Cerebellar cortex (tissue), 1 donor: ENCODE results near the gene RBMS2.
"Not testable (repeated sequence)": the region's sequence is repeated elsewhere in the genome, so short reads cannot be mapped to it uniquely, and the experiment has no call there.

Experiments used
- DNase-seq: peaks from one replicate; pipeline ENCODE4 v3.0.0-alpha.2; 2015; ENCODE audit warnings: low spot score

The RBMS2 gene

DNA sequence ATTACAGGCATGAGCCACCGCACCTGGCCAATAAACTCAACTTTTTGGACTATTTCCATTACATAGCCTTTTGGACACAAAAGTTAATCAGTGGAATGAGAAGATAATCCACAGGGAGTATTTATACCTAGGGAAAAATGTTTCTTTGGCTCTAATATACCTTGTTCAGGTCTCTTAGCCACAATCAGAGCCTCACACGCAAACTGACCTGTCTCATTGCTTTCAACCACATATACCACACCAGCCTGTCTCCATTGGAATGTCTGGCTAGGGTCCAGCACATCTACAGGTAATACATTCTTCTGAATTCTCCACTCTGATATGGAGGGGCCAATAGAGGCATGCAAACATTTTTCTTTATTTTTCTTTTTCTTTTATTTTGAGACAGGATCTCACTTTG lies 3.8 kb upstream of the RBMS2 start:
- DNase-seq = no peak

DNA sequence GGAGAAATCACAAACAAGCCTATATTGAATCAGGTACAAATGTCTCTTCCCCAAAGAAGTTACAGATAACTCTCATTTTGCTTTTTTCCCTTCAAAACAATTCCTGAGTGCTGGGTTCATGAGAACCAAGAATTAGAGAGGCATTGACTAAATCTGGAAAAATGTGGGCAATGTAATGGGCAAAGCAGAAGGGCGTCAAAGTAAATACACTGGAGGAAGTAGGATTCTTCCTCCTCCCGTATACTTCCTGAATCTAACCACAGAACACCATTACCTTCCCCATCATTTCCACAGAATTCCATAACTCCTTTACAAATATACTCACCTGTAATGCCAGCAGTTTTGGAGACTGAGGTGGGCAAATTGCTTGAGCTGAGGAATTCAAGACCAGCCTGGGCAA lies 3.0 kb upstream of the RBMS2 start:
- no peak for DNase-seq

DNA sequence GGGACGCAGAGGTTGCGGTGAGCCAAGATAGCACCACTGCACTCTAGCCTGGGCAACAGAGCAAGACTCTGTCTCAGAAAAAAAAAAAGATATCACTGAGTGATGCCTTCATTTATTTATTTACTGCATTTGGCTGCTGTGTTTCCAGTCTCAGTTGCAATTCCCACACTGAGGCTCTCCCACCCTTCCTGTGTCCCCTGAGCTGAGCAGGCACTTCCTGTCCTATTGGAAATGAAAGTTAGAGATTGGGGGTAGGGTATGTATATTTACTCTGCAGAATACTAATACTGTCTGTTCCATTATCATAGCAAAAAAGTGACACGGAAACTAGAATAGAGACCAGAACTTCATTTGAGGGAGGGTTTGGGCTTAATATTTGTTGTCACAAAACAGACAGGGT lies 1.6 kb upstream of the RBMS2 start:
- no peak for DNase-seq

DNA sequence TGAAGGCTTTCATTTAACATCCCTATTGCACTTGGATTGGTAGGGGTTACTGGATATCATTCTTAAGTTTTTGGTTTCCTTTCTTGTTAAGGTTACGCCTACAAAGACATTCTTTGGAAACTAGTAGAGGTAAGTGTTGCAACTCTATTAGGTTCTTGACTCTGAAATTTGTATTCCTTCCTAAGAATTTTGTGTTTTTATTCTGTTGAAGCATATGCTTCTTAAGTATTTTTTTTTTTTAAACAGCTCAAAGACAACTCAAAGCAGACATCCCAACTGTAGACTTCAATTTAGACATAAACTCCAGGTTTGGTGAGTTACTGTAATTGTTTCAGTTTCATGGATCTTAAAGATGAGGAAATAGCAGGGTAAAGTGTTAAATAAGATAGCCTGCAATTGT lies 1.1 kb upstream of the RBMS2 start:
- no peak for DNase-seq

DNA sequence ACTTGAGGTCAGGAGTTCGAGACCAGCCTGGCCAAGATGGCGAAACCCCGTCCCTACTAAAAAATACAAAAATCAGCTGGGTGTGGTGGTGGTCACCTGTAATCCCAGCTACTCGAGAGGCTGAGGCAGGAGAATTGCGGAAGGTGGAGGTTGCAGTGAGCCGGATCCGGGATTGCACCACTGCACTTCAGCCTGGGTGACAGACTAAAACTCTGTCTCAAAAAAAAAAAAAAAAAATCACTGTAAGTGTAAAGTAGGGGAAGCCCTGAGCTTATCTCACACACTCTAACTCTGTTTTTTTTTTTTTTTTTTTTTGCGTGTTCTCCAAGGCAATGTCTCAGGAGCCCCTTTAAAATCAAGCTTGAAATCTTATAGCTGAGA lies 421 bp upstream of the RBMS2 start:
- no peak for DNase-seq

DNA sequence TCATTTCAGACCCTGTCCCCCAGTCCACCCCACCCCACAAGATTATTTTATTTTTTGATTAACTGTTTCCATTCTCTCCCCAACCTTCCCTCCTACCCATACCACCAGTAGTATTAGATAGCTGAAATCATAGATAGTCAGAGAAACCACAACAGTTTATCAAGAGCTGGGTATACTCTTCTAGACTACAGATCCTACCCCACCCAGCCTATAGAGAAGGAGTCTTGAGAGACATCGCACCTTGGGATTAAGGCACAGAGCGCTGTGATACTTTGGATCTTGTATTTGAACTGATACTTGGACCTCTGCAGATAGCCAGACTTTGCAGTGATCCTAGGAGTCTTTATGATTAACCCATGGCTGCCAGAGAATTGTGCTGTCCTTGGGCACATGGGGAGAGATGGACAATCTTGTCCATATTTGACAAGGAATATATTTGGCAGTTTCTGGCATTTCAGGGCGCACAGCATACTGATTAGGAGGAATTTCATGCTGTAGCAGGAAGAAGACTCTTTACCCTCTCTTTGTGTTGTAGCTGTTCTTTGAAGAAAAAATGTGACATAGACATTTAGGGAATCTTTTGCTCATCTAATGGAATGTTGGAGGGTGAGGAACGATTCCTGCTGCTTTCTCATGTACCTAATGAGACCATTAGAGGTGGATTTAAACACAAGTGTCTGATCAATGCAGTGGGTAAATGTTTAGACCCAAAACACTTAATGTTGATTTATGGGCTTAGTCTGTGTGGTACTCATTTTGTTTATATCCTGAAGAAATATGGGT lies 982 bp downstream of the RBMS2 start:
- DNase-seq = peak; percentile 54

DNA sequence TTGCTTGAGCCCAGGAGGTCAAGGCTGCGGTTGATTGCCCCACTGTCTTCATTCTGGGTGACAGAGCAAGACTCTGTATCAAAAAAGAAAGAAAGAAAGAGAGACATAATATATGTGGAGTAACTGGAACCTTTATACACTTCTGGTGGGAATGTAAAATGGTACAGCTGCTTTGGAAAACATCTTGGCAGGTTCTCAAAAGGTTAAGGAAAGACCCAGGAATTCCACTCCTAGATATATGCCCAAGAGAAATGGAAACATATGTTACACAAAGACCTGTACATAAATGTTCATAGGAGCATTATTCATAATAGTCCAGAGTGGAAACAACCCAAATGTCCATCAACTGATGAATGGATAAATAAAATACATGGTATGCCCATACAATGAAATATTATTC lies 7.2 kb downstream of the RBMS2 start:
- no peak for DNase-seq

DNA sequence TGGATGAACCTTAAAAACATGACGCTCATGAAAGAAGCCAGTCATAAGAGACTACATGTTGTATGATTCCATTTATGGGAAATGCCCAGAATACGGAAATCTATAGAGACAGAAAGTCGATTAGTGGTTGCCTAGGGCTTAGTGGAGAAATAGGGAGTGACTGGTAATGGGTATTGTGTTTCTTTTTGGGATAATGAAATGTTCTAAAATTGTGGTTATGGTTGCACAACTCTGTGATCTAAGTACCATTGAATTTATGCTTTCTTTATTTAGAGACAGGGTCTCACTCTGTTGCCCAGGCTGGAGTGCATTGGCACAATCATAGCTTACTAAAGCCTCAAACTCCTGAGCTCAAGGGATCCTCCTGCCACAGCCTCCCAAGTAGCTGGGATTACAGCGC lies 8.0 kb downstream of the RBMS2 start:
- no peak for DNase-seq

DNA sequence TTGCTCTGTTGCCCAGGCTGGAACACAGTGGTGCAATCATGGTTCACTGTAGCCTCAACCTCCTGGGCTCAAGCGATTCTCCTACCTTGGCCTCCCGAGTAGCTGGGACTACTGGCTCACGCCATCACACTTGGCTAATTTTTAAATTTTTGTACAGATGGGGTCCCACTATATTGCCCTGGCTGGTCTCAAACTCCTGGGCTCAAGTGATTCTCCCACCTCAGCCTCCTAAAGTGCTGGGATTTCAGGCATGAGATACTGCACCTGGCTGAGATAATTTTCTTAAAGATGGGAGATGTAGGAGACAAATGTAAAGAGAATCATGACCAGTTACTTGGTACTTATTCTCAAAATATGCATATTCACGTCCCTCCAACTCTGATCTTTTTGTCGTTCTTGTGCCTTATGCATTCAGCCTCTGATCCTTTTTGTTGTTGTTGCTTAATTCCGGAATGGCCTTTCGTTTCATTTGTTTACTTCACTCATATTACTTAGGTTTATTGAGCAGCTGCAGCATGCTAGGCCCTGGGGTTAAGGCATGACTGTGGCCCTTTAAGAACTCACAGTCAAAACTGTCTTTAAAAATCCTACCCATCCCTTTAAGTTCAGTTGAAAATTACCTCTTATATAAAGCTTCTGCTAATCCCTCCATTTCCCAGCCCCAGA lies 8.9 kb downstream of the RBMS2 start:
- no peak for DNase-seq

DNA sequence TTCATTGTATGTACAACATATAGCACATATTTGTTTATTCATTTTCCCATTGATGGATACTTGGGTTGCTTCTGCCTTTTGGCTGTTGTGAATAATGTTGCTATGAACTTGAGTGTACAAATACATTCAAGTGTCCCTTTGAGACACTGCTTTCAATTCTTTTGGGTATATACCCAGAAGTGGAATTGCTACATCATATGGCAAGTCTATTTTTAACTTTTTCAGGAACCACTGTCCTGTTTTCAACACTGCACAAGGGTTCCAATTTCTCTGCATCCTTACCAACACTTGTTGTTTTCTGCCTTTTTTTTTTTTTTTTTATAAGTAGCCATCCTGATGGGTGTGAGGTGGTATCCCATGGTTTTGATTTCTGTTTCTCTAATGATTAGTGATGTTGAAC lies 15.9 kb downstream of the RBMS2 start:
- no peak for DNase-seq

DNA sequence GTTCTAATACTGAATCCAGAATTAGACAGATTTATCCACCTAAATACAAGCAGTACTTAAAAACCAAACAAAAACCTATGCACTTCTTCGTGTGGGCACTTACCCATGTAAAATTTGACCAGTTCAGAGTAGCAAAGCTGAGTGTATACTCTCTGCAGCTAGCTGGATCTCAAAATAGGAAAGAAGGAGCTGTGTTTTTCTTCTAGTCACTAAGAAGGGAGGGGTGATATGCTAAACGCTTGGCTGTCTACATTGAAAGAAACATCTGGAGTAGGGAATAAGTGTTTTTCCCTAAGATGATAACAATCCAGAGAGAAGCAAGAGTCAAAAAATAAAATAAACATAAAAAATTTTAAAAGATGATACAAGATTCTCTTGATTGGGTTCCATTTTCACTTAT lies 20.0 kb downstream of the RBMS2 start:
- no peak for DNase-seq

DNA sequence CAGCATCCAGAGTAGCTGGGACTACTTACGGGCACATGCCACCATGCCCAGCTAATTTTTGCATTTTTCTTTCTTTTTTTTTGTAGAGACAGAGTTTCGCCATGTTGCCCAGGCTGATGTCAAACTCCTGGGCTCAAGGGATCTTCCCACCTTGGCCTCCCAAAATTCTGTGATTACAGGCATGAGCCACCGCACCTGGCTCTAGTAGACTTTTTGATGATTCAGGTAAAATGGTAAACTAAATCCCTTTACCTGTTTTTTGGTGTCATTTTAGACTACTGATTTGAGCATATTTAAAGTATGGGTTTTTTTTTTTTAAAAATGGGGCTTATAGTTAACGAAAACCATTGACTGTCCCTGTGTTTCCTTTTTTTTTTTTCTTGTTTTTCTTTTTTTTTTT lies 20.5 kb downstream of the RBMS2 start:
- DNase-seq = no peak

DNA sequence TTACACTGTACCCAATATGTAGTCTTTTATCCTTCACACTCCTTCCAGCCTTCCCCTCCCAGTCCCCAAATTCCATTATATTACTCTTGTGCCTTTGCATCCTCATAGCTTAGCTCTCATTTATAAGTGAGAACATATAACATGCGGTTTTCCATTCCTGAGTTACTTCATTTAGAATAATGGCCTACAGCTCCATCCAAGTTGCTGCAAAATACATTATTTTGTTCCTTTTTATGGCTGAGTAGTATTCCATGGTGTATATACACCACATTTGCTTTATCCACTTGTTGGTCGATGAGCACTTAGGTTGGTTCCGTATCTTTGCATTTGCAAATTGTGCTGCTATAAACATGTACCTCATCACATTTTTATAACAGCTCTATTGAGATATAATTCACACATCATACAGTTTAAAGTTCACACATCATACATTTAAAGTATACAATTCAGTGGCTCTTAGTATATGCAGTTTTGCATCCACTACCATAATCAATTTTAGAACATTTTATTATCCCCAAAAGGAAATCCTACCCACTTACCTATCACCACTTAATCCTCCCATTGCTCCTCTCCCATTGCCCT lies 23.5 kb downstream of the RBMS2 start:
- DNase-seq = no peak

DNA sequence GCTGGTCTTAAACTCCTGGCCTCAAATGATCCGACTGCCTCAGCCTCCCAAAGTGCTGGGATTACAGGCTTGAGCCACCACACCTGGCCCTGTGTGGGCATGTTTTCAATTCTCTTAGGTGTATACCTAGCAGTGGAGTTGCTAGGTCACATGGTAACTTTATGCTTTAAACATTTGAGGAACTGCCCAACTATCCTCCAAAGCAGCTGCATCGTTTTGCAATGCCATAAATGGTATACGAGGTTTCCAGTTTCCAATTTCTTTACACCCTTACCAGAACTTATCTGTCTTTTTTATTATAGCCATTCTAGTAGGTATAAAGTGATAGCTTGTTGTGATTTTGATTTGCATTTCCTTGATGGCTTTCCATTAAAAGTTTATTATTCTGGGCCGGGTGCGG lies 25.1 kb downstream of the RBMS2 start:
- no peak for DNase-seq

DNA sequence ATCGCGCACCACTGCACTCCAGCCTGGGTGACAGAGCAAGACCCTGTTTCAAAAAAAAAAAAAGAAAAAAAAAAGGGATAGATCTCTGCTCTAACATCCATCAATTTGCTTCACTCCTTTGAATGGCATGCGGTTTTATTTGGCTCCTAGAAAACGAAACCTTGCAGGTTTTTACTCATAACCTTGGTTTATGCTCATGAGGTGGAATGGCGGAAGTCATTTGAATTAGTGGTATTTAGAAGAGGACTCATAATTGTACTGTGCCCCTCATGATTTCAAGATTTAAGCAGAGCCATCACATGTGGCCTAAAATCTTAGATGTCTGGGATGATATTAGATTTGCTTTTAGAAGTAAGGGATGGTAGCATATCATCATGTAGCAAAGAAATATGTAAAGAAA lies 29.4 kb downstream of the RBMS2 start:
- DNase-seq = no peak

DNA sequence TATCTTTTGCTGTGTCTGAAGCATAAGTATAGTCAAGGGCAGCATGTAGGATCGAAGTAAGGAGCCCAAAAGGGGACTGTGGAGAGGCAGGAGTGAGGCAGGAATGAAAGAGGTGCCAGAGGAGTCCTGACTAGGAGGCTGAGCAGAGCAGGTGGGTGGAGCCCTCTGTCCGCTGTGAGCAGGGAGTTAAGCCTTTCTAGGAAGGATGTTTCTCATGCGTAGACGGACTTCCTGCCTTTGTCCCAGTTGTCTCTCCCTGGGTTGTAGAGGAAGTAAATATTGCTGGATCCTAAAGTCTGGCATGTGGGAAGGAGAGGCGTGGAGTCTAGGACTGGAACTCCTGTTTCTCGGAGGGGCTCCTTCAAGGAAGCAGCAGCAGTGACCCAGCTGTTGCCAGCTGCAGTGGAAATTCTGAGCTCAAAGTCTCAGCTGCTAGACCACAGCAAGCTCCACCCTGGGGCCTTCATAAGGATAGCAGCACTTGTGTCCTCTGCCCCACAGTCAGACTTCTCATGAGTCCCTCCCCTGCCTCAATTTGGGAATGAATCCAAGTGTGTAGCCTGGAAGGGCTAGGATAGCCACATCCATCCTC lies 44.0 kb downstream of the RBMS2 start:
- DNase-seq = no peak

DNA sequence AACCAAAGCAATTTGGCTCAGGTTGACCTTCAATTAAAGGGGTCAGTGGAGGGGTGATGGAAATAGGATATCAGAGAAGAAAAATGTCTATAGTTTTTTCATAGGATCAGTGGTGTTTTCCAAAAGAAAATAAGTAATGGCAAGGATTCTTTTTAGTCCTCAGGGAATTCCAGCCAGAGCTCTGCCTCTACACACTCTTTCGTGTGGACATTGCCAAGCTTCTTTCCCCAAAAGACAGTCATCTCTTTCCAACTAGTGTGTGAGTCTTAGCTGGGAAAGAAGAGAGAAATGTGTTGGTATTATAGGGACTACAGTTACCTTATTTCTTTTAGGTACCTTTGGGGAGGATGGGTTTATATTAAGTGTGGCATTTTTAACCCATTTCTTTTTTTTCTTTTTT lies 46.5 kb downstream of the RBMS2 start:
- DNase-seq = no peak

DNA sequence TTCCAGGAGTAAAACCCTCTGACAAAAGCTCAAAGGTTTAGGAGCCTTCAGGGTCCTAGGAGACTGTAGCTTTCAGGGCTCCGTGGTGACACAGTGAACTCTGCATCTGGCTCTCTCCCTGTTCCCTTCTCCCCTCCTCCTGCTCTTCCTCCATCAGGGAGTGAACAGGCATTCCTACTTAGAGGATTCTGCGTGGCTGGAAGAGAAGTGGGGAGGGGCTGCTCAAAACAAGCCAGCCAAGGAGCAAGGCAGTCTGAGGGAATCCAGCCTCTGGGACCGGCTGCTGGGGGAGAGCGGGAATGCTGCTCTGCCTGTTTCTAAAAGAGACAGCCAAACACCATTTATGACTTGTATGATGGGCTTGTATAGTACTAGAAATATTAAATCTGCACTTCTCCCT lies 49.5 kb downstream of the RBMS2 start:
- DNase-seq = no peak

DNA sequence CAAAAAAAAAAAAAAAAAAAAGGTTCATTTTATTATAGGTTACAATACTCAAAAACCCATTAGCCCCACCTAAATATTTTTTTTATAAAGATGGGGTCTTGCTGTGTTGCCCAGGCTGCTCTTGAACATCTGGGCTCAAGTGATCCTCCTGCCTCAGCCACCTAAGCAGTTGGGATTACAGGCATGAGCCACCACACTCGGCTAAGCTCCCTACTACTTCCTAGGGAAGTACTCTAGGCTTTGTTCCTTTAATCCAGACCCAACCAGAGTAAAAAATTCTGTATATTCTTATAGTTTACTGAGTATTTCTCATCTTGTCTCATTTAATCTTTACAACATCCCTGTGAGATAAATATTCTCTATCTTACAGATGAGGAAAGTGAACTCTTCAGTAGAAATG lies 50.7 kb downstream of the RBMS2 start:
- no peak for DNase-seq

DNA sequence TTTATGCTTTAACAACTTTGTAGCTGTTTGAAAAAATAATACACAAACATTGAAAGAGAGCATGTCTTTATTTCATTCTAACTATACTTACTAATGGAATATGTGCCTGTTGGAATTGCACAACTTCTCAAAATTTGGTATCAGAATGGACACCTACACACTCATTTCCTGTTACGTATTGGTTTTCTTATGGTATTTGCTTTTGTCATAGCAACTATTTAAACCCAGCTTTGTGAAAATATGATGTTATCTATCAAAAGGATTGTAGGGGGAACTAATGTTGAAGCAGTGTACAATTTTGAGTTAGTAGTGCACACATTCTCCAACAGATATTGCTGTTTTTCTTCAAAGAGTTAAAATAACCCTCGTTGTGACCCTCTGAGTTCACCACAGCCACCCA lies 52.6 kb downstream of the RBMS2 start:
- DNase-seq = no peak

DNA sequence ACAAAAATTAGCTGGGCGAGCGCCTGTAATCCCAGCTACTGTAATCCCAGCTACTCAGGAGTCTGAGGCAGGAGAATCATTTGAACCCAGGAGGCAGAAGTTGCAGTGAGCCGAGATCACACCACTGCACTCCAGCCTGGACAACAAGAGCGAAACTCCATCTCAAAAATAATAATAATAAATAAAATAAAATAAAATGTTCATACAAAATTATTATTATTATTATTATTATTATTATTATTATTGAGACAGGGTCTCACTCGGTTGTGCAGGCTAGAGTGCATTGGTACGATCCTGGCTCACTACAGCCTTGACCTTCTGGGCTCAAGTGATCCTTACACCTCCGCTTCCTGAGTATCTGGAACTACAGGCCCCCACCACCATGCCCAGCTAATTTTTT lies 55.6 kb downstream of the RBMS2 start:
- not testable (repeated sequence) for DNase-seq

DNA sequence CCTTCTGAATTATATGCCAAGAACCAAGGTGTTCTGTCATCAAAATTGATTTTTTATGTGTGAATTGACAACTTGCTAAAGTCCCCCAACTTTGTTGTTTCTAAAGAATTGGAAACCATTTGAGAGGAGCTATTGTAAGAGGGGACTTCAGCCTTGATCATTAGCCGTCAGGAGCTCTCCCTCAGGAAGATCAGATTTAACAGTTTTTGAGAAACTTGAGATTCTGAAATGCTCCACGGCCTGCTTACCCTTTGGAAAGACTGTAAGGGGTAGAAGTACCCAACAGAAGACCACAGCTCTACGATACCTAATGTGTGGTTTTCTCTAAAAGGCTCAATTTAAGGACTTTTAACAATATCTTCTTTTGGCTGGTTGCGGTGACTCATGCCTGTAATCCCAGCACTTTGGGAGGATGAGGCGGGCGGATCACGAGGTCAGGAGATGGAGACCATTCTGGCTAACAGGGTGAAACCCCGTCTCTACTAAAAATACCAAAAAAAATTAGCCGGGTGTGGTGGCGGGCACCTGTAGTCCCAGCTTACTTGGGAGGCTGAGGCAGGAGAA lies 57.4 kb downstream of the RBMS2 start:
- no peak for DNase-seq
